GM21360 (cell line): Measurements from ENCODE around the gene CKAP2L.
A peak's percentile ranks its signal among the peaks of the same experiment; 100 is the strongest.

Experiments used
- ATAC-seq: cut with Tn5 transposase; IDR thresholded peaks from one replicate; pipeline ENCODE4 v1.9.1; 2021; ENCODE audit warnings: mild to moderate bottlenecking, moderate library complexity; ENCODE audit not compliant: unreplicated experiment

The CKAP2L gene

GRCh38 chr2:112793449-112793978 is 29.1 kb upstream of the CKAP2L start:
- no peak for ATAC-seq

GRCh38 chr2:112792419-112792818 is 28.0 kb upstream of the CKAP2L start:
- no peak for ATAC-seq

- ATAC-seq = no peak
Measured at GRCh38 chr2:112791693-112792230, 27.4 kb upstream of the CKAP2L start.

- no peak for ATAC-seq
Measured at GRCh38 chr2:112791019-112791418, 26.6 kb upstream of the CKAP2L start.

GRCh38 chr2:112790305-112790704 is 25.9 kb upstream of the CKAP2L start:
- no peak for ATAC-seq

- ATAC-seq = no peak
Measured at GRCh38 chr2:112789186-112789585, 24.8 kb upstream of the CKAP2L start.

GRCh38 chr2:112788653-112789052 is 24.2 kb upstream of the CKAP2L start:
- ATAC-seq = no peak

- ATAC-seq = no peak
Measured at GRCh38 chr2:112787729-112788393, 23.5 kb upstream of the CKAP2L start.

- ATAC-seq = no peak
Measured at GRCh38 chr2:112787294-112787693, 22.9 kb upstream of the CKAP2L start.

GRCh38 chr2:112784199-112785189 is 20.1 kb upstream of the CKAP2L start, which contains the start of gene IL1A:
TSS of gene IL1A (minus strand) at chr2:112784493. CDS start at chr2:112783770, 723 bp downstream.
- no peak for ATAC-seq

- no peak for ATAC-seq
Measured at GRCh38 chr2:112783187-112783714, 18.8 kb upstream of the CKAP2L start.

- ATAC-seq = peak; percentile 78
Measured at GRCh38 chr2:112782234-112782799, 17.9 kb upstream of the CKAP2L start.

- no peak for ATAC-seq
Measured at GRCh38 chr2:112779598-112779997, 15.2 kb upstream of the CKAP2L start.

- ATAC-seq = no peak
Measured at GRCh38 chr2:112777036-112777435, 12.6 kb upstream of the CKAP2L start.

- no peak for ATAC-seq
Measured at GRCh38 chr2:112776113-112776512, 11.7 kb upstream of the CKAP2L start.

GRCh38 chr2:112774536-112775285 is 10.3 kb upstream of the CKAP2L start:
- ATAC-seq = no peak

GRCh38 chr2:112773556-112773955 is 9.1 kb upstream of the CKAP2L start:
- no peak for ATAC-seq

GRCh38 chr2:112772911-112773475 is 8.6 kb upstream of the CKAP2L start:
- no peak for ATAC-seq

- no peak for ATAC-seq
Measured at GRCh38 chr2:112772322-112772721, 7.9 kb upstream of the CKAP2L start.

- no peak for ATAC-seq
Measured at GRCh38 chr2:112768432-112768831, 4.0 kb upstream of the CKAP2L start.
